Measurements from ENCODE around the gene TMEM109.

TMEM109 gene

DNA sequence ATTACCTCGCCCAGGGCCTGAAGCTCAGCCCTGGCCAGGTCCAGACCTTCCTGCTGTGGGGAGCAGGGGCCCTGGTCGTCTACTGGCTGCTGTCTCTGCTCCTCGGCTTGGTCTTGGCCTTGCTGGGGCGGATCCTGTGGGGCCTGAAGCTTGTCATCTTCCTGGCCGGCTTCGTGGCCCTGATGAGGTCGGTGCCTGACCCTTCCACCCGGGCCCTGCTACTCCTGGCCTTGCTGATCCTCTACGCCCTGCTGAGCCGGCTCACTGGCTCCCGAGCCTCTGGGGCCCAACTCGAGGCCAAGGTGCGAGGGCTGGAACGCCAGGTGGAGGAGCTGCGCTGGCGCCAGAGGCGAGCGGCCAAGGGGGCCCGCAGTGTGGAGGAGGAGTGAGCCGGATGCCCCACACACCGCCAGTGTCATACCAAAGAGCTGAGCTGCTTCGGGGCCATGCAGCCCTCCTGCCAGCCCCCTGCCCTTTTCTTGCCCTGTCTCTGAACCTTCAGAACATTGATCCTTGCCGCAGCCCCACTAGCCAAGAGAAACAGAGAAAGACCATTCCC, 7.9 kb downstream of the TMEM109 start:
- Histone ChIP-seq H3K4me3 (ENCODE audit: low read depth, low read length) (no peak overlapping the region), H3K9me3 (ENCODE audit: control insufficient read depth, insufficient read depth, low read length) (no peaks in the 10 kb centered on the region), H3K4me1 (ENCODE audit: control insufficient read depth, insufficient read depth, low read length) (peaks cover 10% of the 10 kb centered on the region), H3K27ac (ENCODE audit: low read depth, low read length) (no peak overlapping the region), H3K27me3 (ENCODE audit: control insufficient read depth, insufficient read depth, low read length) (no peaks in the 10 kb centered on the region; the same call in 1 of the 2 replicates), H3K9ac (ENCODE audit: low read depth, low read length) (no peak overlapping the region), H3K36me3 (ENCODE audit: control insufficient read depth, insufficient read depth, low read length) (peaks cover 34% of the 10 kb centered on the region)

DNA sequence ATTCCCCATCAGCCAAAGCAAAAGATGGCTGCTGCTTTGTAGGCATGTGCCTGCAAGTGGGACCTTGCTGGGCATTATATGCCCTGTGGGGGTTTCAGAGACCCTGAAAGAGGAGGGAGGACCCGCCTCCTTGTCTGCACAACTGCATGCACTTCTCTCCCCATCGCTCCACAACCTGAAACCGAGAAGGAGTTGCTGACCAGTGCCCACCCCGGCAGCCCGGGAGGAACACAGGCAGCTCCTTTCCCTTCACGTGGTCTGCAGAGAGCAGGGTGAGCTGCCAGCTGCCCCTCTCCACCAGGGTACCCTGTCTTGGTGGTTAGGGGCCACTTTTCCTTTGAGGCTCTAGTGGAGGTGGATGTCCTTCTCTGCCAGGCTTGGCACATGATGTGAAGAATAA, 8.9 kb downstream of the TMEM109 start:
- Histone ChIP-seq H3K9ac (ENCODE audit: low read depth, low read length) (no peak overlapping the region), H3K36me3 (ENCODE audit: control insufficient read depth, insufficient read depth, low read length) (peaks cover 44% of the 10 kb centered on the region), H3K4me3 (ENCODE audit: low read depth, low read length) (no peak overlapping the region), H3K4me1 (ENCODE audit: control insufficient read depth, insufficient read depth, low read length) (peaks cover 9% of the 10 kb centered on the region), H3K27me3 (ENCODE audit: control insufficient read depth, insufficient read depth, low read length) (no peaks in the 10 kb centered on the region; the same call in 1 of the 2 replicates), H3K9me3 (ENCODE audit: control insufficient read depth, insufficient read depth, low read length) (no peaks in the 10 kb centered on the region), H3K27ac (ENCODE audit: low read depth, low read length) (no peak overlapping the region)

DNA sequence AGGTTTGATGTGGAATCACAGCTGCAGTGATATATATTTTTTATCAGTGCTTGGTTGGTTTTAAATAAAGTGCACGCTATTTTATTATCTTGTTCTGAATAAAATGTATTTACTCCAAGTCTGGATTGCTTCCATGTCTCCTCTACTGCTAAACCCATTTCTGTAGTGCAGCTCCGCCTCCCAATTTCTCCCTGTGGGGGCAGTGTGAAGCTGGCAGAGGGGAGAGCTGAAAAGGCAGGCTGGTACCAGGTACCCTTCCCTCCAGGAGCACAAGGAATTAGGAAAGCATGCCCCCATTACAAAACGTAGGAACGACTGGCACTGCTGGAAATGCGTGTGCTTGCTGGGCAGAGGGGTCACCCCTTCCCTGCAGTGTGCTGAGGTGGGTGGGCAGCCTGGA, 9.4 kb downstream of the TMEM109 start:
- Histone ChIP-seq H3K27me3 (ENCODE audit: control insufficient read depth, insufficient read depth, low read length) (no peaks in the 10 kb centered on the region; the same call in 1 of the 2 replicates), H3K4me1 (ENCODE audit: control insufficient read depth, insufficient read depth, low read length) (peaks cover 9% of the 10 kb centered on the region), H3K36me3 (ENCODE audit: control insufficient read depth, insufficient read depth, low read length) (peaks cover 49% of the 10 kb centered on the region), H3K4me3 (ENCODE audit: low read depth, low read length) (no peak overlapping the region), H3K9ac (ENCODE audit: low read depth, low read length) (no peak overlapping the region), H3K9me3 (ENCODE audit: control insufficient read depth, insufficient read depth, low read length) (no peaks in the 10 kb centered on the region), H3K27ac (ENCODE audit: low read depth, low read length) (no peak overlapping the region)

GRCh38 chr11:60923800-60924109, 9.8 kb downstream of the TMEM109 start:
- Histone ChIP-seq H3K9me3 (ENCODE audit: control insufficient read depth, insufficient read depth, low read length) (no peaks in the 10 kb centered on the region), H3K4me3 (ENCODE audit: low read depth, low read length) (peak overlapping the region; percentile 72; the same call in 1 of the 2 replicates), H3K9ac (ENCODE audit: low read depth, low read length) (no peak overlapping the region), H3K27ac (ENCODE audit: low read depth, low read length) (no peak overlapping the region), H3K4me1 (ENCODE audit: control insufficient read depth, insufficient read depth, low read length) (peaks cover 9% of the 10 kb centered on the region), H3K36me3 (ENCODE audit: control insufficient read depth, insufficient read depth, low read length) (peaks cover 52% of the 10 kb centered on the region), H3K27me3 (ENCODE audit: control insufficient read depth, insufficient read depth, low read length) (no peaks in the 10 kb centered on the region; the same call in 1 of the 2 replicates)

DNA sequence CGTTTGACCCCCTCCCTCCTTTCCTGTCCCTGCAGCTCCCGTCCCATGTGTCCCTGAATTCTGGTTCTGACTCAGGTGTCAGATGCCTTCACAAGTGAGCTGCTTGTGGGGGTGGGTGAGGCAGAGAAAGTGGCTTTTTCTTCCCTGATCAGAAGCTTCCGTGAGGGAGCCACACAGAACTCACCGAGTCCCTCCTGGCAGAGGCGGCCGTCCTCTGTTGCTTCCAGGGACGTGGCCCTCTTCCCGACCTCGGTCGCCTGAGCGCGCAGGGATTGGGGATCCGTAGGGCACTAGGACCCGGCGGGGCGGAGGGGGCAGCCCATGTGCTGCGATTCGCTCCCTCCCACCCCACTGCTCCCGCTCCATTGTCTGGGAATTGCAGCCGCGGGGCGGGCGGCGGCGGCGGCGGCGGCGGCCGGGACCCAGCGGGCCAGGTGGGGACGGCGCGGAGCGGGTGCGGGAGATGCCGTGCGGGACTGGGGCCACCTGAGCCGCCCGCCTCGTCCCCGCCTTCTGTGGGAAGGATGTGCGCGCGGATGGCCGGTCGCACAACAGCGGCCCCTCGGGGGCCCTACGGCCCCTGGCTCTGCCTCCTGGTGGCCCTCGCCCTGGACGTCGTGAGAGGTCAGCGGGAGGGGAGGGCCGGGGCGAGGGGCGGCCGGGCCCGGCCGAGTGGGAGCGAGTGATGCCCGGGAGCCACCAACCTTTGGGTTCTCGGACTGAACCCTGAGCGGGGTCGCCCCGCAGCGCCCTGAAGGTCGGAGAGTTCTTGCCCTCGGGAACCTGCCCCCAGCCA, 10.3 kb downstream of the TMEM109 start, which contains the start of gene TMEM132A:
Gene TMEM132A, plus strand, starts transcription at position 351 of the 796 bp plus-strand sequence. Its CDS starts 174 bp downstream, at position 525.
- H3K9me3 ChIP-seq (ENCODE audit: control insufficient read depth, insufficient read depth, low read length): no peaks in the 10 kb centered on the region
- H3K9ac ChIP-seq (ENCODE audit: low read depth, low read length): peak within 1 kb of the TSS; percentile 36
- H3K27me3 ChIP-seq (ENCODE audit: control insufficient read depth, insufficient read depth, low read length): no peaks in the 10 kb centered on the region; the same call in 1 of the 2 replicates
- H3K27ac ChIP-seq (ENCODE audit: low read depth, low read length): no peak within 1 kb of the TSS
- peaks cover 58% of the 10 kb centered on the region for H3K36me3 ChIP-seq (ENCODE audit: control insufficient read depth, insufficient read depth, low read length)
- peaks cover 9% of the 10 kb centered on the region for H3K4me1 ChIP-seq (ENCODE audit: control insufficient read depth, insufficient read depth, low read length)
- H3K4me3 ChIP-seq (ENCODE audit: low read depth, low read length): peak within 1 kb of the TSS; percentile 72

DNA sequence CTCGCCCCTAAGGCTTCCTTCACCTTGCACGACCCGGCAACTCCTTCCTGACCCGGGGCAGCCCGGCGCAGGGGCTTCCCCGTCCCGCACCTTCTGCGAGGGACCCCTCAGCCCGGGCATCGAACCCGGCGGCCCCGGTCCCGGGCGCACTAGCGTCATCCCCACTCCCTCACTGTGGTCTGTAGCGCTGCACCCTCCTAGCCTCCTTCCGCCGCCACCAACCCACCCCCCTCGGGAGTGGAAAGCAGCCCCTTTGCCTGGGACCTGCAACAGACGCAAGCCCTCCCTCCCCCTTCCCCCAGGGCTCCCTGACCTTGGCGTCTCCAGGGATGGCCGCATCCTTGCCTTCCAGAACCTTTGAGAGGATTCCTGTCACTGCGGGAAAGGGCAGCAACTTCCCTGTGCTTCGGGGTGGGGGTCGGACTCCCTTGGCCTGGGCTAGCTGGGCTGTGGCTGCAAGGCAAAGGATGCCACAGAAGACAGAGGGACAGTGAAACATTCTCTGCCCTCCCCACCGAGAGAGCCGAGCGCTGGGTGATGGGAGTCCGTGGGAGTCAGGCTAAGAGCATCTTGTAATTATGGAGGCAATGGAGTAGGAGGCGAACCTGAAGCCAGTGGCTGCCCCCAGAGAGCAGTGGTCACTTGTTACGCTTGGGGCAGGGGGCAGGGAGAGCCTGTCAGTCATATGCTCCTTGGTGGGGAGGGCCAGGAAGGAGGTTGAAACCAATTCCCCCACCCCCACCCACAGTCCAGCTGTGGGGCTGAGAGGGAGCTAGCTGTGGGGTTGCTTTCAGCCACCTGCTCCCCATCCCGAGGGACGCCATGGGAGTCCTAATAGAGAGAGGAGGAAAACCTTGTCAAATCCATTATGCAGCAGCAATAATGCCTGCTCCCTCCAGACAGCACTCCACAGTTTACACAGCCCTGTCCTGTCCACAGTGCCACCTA, 11.2 kb downstream of the TMEM109 start:
- peaks cover 59% of the 10 kb centered on the region for H3K36me3 ChIP-seq (ENCODE audit: control insufficient read depth, insufficient read depth, low read length)
- peak overlapping the region; percentile 36 for H3K9ac ChIP-seq (ENCODE audit: low read depth, low read length)
- H3K9me3 ChIP-seq (ENCODE audit: control insufficient read depth, insufficient read depth, low read length): no peaks in the 10 kb centered on the region
- peaks cover 9% of the 10 kb centered on the region for H3K4me1 ChIP-seq (ENCODE audit: control insufficient read depth, insufficient read depth, low read length)
- no peaks in the 10 kb centered on the region; the same call in 1 of the 2 replicates for H3K27me3 ChIP-seq (ENCODE audit: control insufficient read depth, insufficient read depth, low read length)
- H3K4me3 ChIP-seq (ENCODE audit: low read depth, low read length): peak overlapping the region; percentile 72
- no peak overlapping the region for H3K27ac ChIP-seq (ENCODE audit: low read depth, low read length)

DNA sequence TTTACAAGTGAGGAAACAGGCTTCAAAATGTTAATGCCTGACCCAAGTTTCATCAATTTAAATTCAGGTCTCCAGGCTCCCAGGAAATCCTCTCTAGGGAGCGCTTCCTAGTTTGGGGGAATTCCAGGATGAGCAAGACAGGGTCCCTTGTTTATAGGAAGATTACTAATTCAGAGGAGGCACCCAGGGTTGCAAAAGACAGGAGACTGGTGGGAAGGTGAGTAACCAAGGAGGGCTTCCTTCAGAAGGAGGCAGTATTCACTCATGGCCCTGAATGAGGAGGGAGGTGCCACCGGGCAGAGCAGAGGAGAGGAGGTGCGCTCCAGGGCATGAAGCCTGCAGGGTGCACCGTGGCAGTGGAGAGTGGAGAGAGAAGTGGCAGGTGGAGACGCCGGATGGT, 11.9 kb downstream of the TMEM109 start:
- Histone ChIP-seq H3K4me3 (ENCODE audit: low read depth, low read length) (peak overlapping the region; percentile 72), H3K9me3 (ENCODE audit: control insufficient read depth, insufficient read depth, low read length) (no peaks in the 10 kb centered on the region), H3K9ac (ENCODE audit: low read depth, low read length) (no peak overlapping the region), H3K27ac (ENCODE audit: low read depth, low read length) (no peak overlapping the region), H3K36me3 (ENCODE audit: control insufficient read depth, insufficient read depth, low read length) (peaks cover 59% of the 10 kb centered on the region), H3K27me3 (ENCODE audit: control insufficient read depth, insufficient read depth, low read length) (no peaks in the 10 kb centered on the region; the same call in 1 of the 2 replicates), H3K4me1 (ENCODE audit: control insufficient read depth, insufficient read depth, low read length) (peaks cover 9% of the 10 kb centered on the region)

DNA sequence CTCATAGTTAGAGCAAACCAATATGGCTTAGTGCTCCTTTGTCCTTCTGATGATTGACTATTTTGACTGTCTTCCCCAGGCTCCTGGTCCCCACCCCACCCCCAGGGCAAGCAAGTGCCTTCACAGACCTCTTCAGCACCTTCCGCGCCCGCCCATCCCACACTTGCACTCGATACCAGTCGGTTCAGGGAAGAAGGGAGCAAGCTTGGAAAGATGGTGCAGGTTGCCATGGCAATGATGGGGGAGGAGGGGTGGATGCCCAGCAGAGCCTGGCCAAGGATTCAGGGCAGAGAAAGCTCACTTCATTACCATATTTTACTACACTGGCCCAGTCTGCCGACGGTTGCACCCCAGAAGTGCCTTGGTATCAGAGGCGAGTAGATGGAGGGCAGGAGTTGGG, 12.5 kb downstream of the TMEM109 start:
- Histone ChIP-seq H3K4me1 (ENCODE audit: control insufficient read depth, insufficient read depth, low read length) (peaks cover 9% of the 10 kb centered on the region), H3K36me3 (ENCODE audit: control insufficient read depth, insufficient read depth, low read length) (peaks cover 59% of the 10 kb centered on the region), H3K27ac (ENCODE audit: low read depth, low read length) (no peak overlapping the region), H3K27me3 (ENCODE audit: control insufficient read depth, insufficient read depth, low read length) (no peaks in the 10 kb centered on the region; the same call in 1 of the 2 replicates), H3K4me3 (ENCODE audit: low read depth, low read length) (no peak overlapping the region), H3K9me3 (ENCODE audit: control insufficient read depth, insufficient read depth, low read length) (no peaks in the 10 kb centered on the region), H3K9ac (ENCODE audit: low read depth, low read length) (no peak overlapping the region)

GRCh38 chr11:60927061-60927592, 13.2 kb downstream of the TMEM109 start:
- no peak overlapping the region for H3K4me3 ChIP-seq (ENCODE audit: low read depth, low read length)
- peaks cover 60% of the 10 kb centered on the region for H3K36me3 ChIP-seq (ENCODE audit: control insufficient read depth, insufficient read depth, low read length)
- peaks cover 10% of the 10 kb centered on the region for H3K4me1 ChIP-seq (ENCODE audit: control insufficient read depth, insufficient read depth, low read length)
- H3K9me3 ChIP-seq (ENCODE audit: control insufficient read depth, insufficient read depth, low read length): no peaks in the 10 kb centered on the region
- H3K27ac ChIP-seq (ENCODE audit: low read depth, low read length): no peak overlapping the region
- H3K27me3 ChIP-seq (ENCODE audit: control insufficient read depth, insufficient read depth, low read length): no peaks in the 10 kb centered on the region; the same call in 1 of the 2 replicates
- H3K9ac ChIP-seq (ENCODE audit: low read depth, low read length): no peak overlapping the region

GRCh38 chr11:60927600-60927999, 13.6 kb downstream of the TMEM109 start:
- Histone ChIP-seq H3K9ac (ENCODE audit: low read depth, low read length) (no peak overlapping the region), H3K4me1 (ENCODE audit: control insufficient read depth, insufficient read depth, low read length) (peaks cover 14% of the 10 kb centered on the region), H3K4me3 (ENCODE audit: low read depth, low read length) (no peak overlapping the region), H3K9me3 (ENCODE audit: control insufficient read depth, insufficient read depth, low read length) (no peaks in the 10 kb centered on the region), H3K27me3 (ENCODE audit: control insufficient read depth, insufficient read depth, low read length) (no peaks in the 10 kb centered on the region; the same call in 1 of the 2 replicates), H3K36me3 (ENCODE audit: control insufficient read depth, insufficient read depth, low read length) (peaks cover 61% of the 10 kb centered on the region), H3K27ac (ENCODE audit: low read depth, low read length) (no peak overlapping the region)
